Stomach (tissue), 4 donors: ENCODE measurements around the gene PRKAB1.

Source experiments
- POLR2AphosphoS5 ChIP-seq, 3 donors: sonication (generic); formaldehyde crosslinking; IDR thresholded peaks; one replicate each; pipeline ENCODE4 v1.6.1; 2016; ENCODE audit warnings: antibody characterized with exemption in 3 of 3
- TF ChIP-seq, protein P1 (sequence below), 7 experiments: fragments of 450-650 bp in 4 of 7; fragments of 200-600 bp in 3 of 7; sonication (generic) in 3 of 7; IDR thresholded peaks; one replicate each; pipeline ENCODE4 v1.5.1; 2016 to 2019; ENCODE audit warnings: antibody characterized with exemption in 7 of 7, control low read depth in 2 of 7, mild to moderate bottlenecking in 1 of 7

DNA sequence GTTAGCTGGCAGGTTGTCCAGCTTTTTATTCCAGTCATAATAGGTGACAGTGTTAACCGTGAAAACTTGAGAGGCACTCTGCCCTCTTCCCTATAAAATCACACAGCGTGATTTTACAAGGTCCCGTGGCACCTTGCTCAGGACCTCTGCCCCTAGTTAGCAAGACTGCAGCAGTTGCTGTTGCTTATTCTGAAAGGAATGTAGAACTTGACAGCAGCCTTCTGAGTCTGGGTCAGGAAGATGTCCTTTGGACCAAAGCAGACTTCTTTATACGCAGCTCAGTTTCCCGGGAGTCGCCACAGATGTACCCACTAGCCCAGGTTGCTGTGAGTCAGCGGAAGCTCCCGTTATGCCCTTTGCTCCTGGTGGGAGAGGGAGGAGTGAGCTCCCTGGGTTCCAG lies 13.2 kb downstream of the PRKAB1 start:
- TF ChIP-seq, protein P1, sequence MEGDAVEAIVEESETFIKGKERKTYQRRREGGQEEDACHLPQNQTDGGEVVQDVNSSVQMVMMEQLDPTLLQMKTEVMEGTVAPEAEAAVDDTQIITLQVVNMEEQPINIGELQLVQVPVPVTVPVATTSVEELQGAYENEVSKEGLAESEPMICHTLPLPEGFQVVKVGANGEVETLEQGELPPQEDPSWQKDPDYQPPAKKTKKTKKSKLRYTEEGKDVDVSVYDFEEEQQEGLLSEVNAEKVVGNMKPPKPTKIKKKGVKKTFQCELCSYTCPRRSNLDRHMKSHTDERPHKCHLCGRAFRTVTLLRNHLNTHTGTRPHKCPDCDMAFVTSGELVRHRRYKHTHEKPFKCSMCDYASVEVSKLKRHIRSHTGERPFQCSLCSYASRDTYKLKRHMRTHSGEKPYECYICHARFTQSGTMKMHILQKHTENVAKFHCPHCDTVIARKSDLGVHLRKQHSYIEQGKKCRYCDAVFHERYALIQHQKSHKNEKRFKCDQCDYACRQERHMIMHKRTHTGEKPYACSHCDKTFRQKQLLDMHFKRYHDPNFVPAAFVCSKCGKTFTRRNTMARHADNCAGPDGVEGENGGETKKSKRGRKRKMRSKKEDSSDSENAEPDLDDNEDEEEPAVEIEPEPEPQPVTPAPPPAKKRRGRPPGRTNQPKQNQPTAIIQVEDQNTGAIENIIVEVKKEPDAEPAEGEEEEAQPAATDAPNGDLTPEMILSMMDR (IDR thresholded peaks at IDR 0.05) = no peak
- TF ChIP-seq POLR2AphosphoS5 (IDR thresholded peaks at IDR 0.05) = no peak
